SU-DHL-6 (cell line): Measurements from ENCODE around the gene URM1.

Experiments used
- CTCF ChIP-seq: fragments of 200-600 bp; sonication (generic); IDR thresholded peaks from one replicate; pipeline ENCODE4 v1.5.1; 2017; ENCODE audit warnings: antibody characterized with exemption, mild to moderate bottlenecking, low read length, moderate library complexity; ENCODE audit not compliant: insufficient read depth, poor library complexity, severe bottlenecking
- EZH2phosphoT487 ChIP-seq: fragments of 200-600 bp; sonication (generic), shearing (Covaris generic); conservative IDR thresholded peaks from 2 replicates; pipeline ENCODE4 v1.6.1; 2018; ENCODE audit warnings: mild to moderate bottlenecking, antibody characterized with exemption, low read length, moderate library complexity, mixed read lengths

GRCh38 chr9:128321879-128322403 is 49.2 kb upstream of the URM1 start:
- no peak for TF ChIP-seq CTCF
- TF ChIP-seq EZH2phosphoT487, result no peak
